Activated CD8-positive, alpha-beta T cell treated with anti-CD3 and anti-CD28 coated beads, Interleukin-2, amount 10 ng/mL, durations not matched to agents 7 days and 5 days (primary cell): ENCODE results near the gene DDA1. TPM values are rescaled to one million over a fixed set of nuclear protein-coding genes. Genes with fewer than 3 reads are reported as not detected.

Source experiments
- ATAC-seq: fragments of 150-1000 bp; cut with Tn5 transposase; one replicate; pipeline ENCODE4 v1.10.0; 2021; ENCODE audit warnings: moderate library complexity
- CTCF ChIA-PET: fragments of 350-600 bp; sonication (Branson Sonifier 250); formaldehyde crosslinking; loops from one replicate; lab custom pipeline; 2021; ENCODE audit warnings: antibody characterized with exemption; lab: Charles Lee
- POLR2A ChIA-PET: fragments of 350-600 bp; sonication (Branson Sonifier 250); formaldehyde crosslinking; loops from one replicate; lab custom pipeline; 2021; ENCODE audit warnings: antibody characterized with exemption; lab: Charles Lee
- DNase-seq: peaks from one replicate; pipeline ENCODE4 v3.0.0-alpha.2; 2020
- H3K27ac Mint-ChIP-seq: one replicate; pipeline ENCODE4 v1.8.0; 2021; ENCODE audit warnings: mild to moderate bottlenecking, mixed read lengths
- H3K27me3 Mint-ChIP-seq: one replicate; pipeline ENCODE4 v1.8.0; 2021; ENCODE audit warnings: low read depth, mixed read lengths
- H3K36me3 Mint-ChIP-seq: one replicate; pipeline ENCODE4 v1.8.0; 2021; ENCODE audit warnings: low read depth, mixed read lengths
- H3K4me1 Mint-ChIP-seq: one replicate; pipeline ENCODE4 v1.8.0; 2021; ENCODE audit warnings: low read depth, mixed read lengths
- H3K4me3 Mint-ChIP-seq: one replicate; pipeline ENCODE4 v1.8.0; 2021; ENCODE audit warnings: mild to moderate bottlenecking, mixed read lengths
- H3K9me3 Mint-ChIP-seq: one replicate; pipeline ENCODE4 v1.8.0; 2022; ENCODE audit warnings: mixed read lengths; ENCODE audit not compliant: insufficient read depth
- total RNA-seq, 2 experiments: library from RNA; stranded (reverse); gene quantifications; one replicate each; pipeline ENCODE4 v1.2.3, GENCODE V29; 2021

Gene DDA1
- total RNA-seq: 10 to 100 TPM; 44.6 to 49.8 TPM

GRCh38 chr19:17309198-17309964 lies at the start of gene DDA1:
Gene DDA1, plus strand, starts transcription at chr19:17309563. Its CDS starts 92 bp downstream, at chr19:17309655.
- CTCF ChIA-PET: interaction anchor here (0.8 to 4.8 kb wide), 11 partner anchors 16 to 187 kb away, joined by 3 to 27 read pairs (median 3); partner anchors contain the start of genes ANKLE1, ANO8, BABAM1 and MVB12A
- Mint-ChIP-seq H3K36me3 (peaks cover 20% of the 10 kb centered on the region), H3K27ac (peak within 1 kb of the TSS; percentile 98), H3K4me3 (peak within 1 kb of the TSS; percentile 97), H3K4me1 (peaks cover 56% of the 10 kb centered on the region), H3K27me3 (no peaks in the 10 kb centered on the region), H3K9me3 (no peaks in the 10 kb centered on the region)
- peak; percentile 87 for ATAC-seq
- POLR2A ChIA-PET: interaction anchor here (0.5 to 1.7 kb wide), 8 partner anchors 9 to 233 kb away, joined by 3 to 6 read pairs (median 3); partner anchors contain the start of genes BABAM1 and BST2
- peak; percentile 100 for DNase-seq

GRCh38 chr19:17259934-17260333 lies 49.4 kb upstream of the DDA1 start:
- ATAC-seq (no peak), DNase-seq (no peak)
- H3K36me3 Mint-ChIP-seq: no peaks in the 10 kb centered on the region
- peaks cover 14% of the 10 kb centered on the region for H3K4me1 Mint-ChIP-seq
- no peaks in the 10 kb centered on the region for H3K9me3 Mint-ChIP-seq
- CTCF ChIA-PET: interaction anchor here (0.6 to 10.9 kb wide), 26 partner anchors 8 to 206 kb away, joined by 3 to 109 read pairs (median 3); partner anchors contain the start of genes ANKLE1, MRPL34, MVB12A and USE1
- H3K27me3 Mint-ChIP-seq: peaks cover 2% of the 10 kb centered on the region
- no peak overlapping the region for H3K4me3 Mint-ChIP-seq
- POLR2A ChIA-PET: interaction anchor here (0.7 kb wide), 1 partner anchor 27 kb away, joined by 3 read pairs; no protein-coding TSS in a partner anchor
- H3K27ac Mint-ChIP-seq: no peak overlapping the region

GRCh38 chr19:17260842-17261325 lies 48.5 kb upstream of the DDA1 start:
- CTCF ChIA-PET: interaction anchor here (0.6 to 10.9 kb wide), 27 partner anchors 9 to 205 kb away, joined by 3 to 109 read pairs (median 3); partner anchors contain the start of genes ANKLE1, MRPL34, MVB12A and USE1
- Mint-ChIP-seq H3K4me1 (peaks cover 15% of the 10 kb centered on the region), H3K27me3 (peaks cover 2% of the 10 kb centered on the region), H3K4me3 (no peak overlapping the region), H3K27ac (no peak overlapping the region), H3K36me3 (no peaks in the 10 kb centered on the region), H3K9me3 (no peaks in the 10 kb centered on the region)
- ATAC-seq (peak; percentile 100), DNase-seq (peak; percentile 93)
- POLR2A ChIA-PET: no interaction called here

- CTCF ChIA-PET: interaction anchor here (1.2 to 10.9 kb wide), 3 partner anchors 18 to 20 kb away, joined by 3 to 109 read pairs (median 3); partner anchors contain the start of gene ANKLE1
- H3K9me3 Mint-ChIP-seq: no peaks in the 10 kb centered on the region
- no peak overlapping the region for H3K27ac Mint-ChIP-seq
- peaks cover 2% of the 10 kb centered on the region for H3K27me3 Mint-ChIP-seq
- ATAC-seq: no peak
- H3K36me3 Mint-ChIP-seq: no peaks in the 10 kb centered on the region
- POLR2A ChIA-PET: no interaction called here
- H3K4me3 Mint-ChIP-seq: no peak overlapping the region
- peaks cover 24% of the 10 kb centered on the region for H3K4me1 Mint-ChIP-seq
- DNase-seq: no peak
Observed at GRCh38 chr19:17262557-17262956, 46.8 kb upstream of the DDA1 start.

GRCh38 chr19:17263712-17264640 lies 45.4 kb upstream of the DDA1 start:
- DNase-seq: no peak
- no peak overlapping the region for H3K27ac Mint-ChIP-seq
- peaks cover 2% of the 10 kb centered on the region for H3K27me3 Mint-ChIP-seq
- H3K36me3 Mint-ChIP-seq: no peaks in the 10 kb centered on the region
- ATAC-seq: no peak
- POLR2A ChIA-PET: interaction anchor here (0.5 to 0.7 kb wide), 3 partner anchors 8 to 44 kb away, joined by 3 to 4 read pairs (median 3); no protein-coding TSS in a partner anchor
- no peaks in the 10 kb centered on the region for H3K9me3 Mint-ChIP-seq
- no peak overlapping the region for H3K4me3 Mint-ChIP-seq
- H3K4me1 Mint-ChIP-seq: peaks cover 33% of the 10 kb centered on the region
- CTCF ChIA-PET: interaction anchor here (0.6 to 10.9 kb wide), 7 partner anchors 18 to 558 kb away, joined by 3 to 109 read pairs (median 3); partner anchors contain the start of gene ANKLE1

GRCh38 chr19:17264641-17264979 lies 44.8 kb upstream of the DDA1 start, which contains the start of gene USHBP1:
Gene USHBP1, minus strand, starts transcription at chr19:17264745. Its CDS starts 446 bp downstream, at chr19:17264299.
- ATAC-seq: no peak
- Mint-ChIP-seq H3K9me3 (no peaks in the 10 kb centered on the region), H3K36me3 (peaks cover 2% of the 10 kb centered on the region), H3K4me1 (peaks cover 33% of the 10 kb centered on the region), H3K27ac (no peak within 1 kb of the TSS), H3K27me3 (peaks cover 2% of the 10 kb centered on the region), H3K4me3 (no peak within 1 kb of the TSS)
- DNase-seq: no peak
- POLR2A ChIA-PET: interaction anchor here (0.6 to 0.7 kb wide), 2 partner anchors 9 to 15 kb away, joined by 3 to 4 read pairs; no protein-coding TSS in a partner anchor
- CTCF ChIA-PET: interaction anchor here (0.6 to 10.9 kb wide), 7 partner anchors 17 to 558 kb away, joined by 3 to 109 read pairs (median 3); partner anchors contain the start of gene ANKLE1

GRCh38 chr19:17266026-17266425 lies 43.3 kb upstream of the DDA1 start:
- no peak for DNase-seq
- Mint-ChIP-seq H3K4me3 (no peak overlapping the region), H3K9me3 (no peaks in the 10 kb centered on the region), H3K4me1 (peaks cover 28% of the 10 kb centered on the region), H3K27ac (no peak overlapping the region), H3K36me3 (peaks cover 7% of the 10 kb centered on the region), H3K27me3 (no peaks in the 10 kb centered on the region)
- ChIA-PET POLR2A (interaction anchor here (1.3 to 2.9 kb wide), 4 partner anchors 10 to 43 kb away, joined by 3 to 15 read pairs (median 7); partner anchors contain the start of genes ANKLE1 and OCEL1), CTCF (interaction anchor here (1.0 to 10.9 kb wide), 8 partner anchors 11 to 120 kb away, joined by 3 to 109 read pairs (median 6); partner anchors contain the start of genes ANKLE1 and USE1)
- ATAC-seq: no peak

- no peaks in the 10 kb centered on the region for H3K27me3 Mint-ChIP-seq
- peak overlapping the region; percentile 90 for H3K4me3 Mint-ChIP-seq
- peaks cover 31% of the 10 kb centered on the region for H3K4me1 Mint-ChIP-seq
- DNase-seq (no peak), ATAC-seq (no peak)
- H3K9me3 Mint-ChIP-seq: no peaks in the 10 kb centered on the region
- ChIA-PET CTCF (interaction anchor here (0.9 to 10.9 kb wide), 16 partner anchors 8 to 199 kb away, joined by 3 to 109 read pairs (median 4); partner anchors contain the start of genes ABHD8, ANKLE1, DDA1 and USE1), POLR2A (interaction anchor here (0.6 to 2.9 kb wide), 9 partner anchors 10 to 1125 kb away, joined by 3 to 15 read pairs (median 4); partner anchors contain the start of genes ANKLE1, OCEL1 and USE1)
- H3K27ac Mint-ChIP-seq: peak overlapping the region; percentile 88
- H3K36me3 Mint-ChIP-seq: peaks cover 12% of the 10 kb centered on the region
Observed at GRCh38 chr19:17266589-17266974, 42.8 kb upstream of the DDA1 start.

- ChIA-PET POLR2A (interaction anchor here (0.6 to 2.9 kb wide), 10 partner anchors 9 to 1126 kb away, joined by 3 to 15 read pairs (median 4); partner anchors contain the start of genes ANKLE1, OCEL1 and USE1), CTCF (interaction anchor here (0.9 to 10.9 kb wide), 17 partner anchors 9 to 199 kb away, joined by 3 to 109 read pairs (median 4); partner anchors contain the start of genes ABHD8, ANKLE1, DDA1 and USE1)
- Mint-ChIP-seq H3K4me1 (peaks cover 31% of the 10 kb centered on the region), H3K27ac (peak within 1 kb of the TSS; percentile 88), H3K9me3 (no peaks in the 10 kb centered on the region), H3K4me3 (peak within 1 kb of the TSS; percentile 90), H3K36me3 (peaks cover 13% of the 10 kb centered on the region), H3K27me3 (no peaks in the 10 kb centered on the region)
- DNase-seq (peak; percentile 99), ATAC-seq (peak; percentile 94)
Observed at GRCh38 chr19:17266975-17267788, 42.2 kb upstream of the DDA1 start, which contains the start of gene BABAM1. Gene BABAM1, plus strand, starts transcription at chr19:17267443. Its CDS starts 1,364 bp downstream, at chr19:17268807.
